ENCODE data around the gene CKS1B. TPM values are rescaled to one million over a fixed set of nuclear protein-coding genes. Genes with fewer than 3 reads are reported as not detected.

Gene CKS1B
- total RNA-seq, 1 donor from 2014 or later = 49.0 TPM

DNA sequence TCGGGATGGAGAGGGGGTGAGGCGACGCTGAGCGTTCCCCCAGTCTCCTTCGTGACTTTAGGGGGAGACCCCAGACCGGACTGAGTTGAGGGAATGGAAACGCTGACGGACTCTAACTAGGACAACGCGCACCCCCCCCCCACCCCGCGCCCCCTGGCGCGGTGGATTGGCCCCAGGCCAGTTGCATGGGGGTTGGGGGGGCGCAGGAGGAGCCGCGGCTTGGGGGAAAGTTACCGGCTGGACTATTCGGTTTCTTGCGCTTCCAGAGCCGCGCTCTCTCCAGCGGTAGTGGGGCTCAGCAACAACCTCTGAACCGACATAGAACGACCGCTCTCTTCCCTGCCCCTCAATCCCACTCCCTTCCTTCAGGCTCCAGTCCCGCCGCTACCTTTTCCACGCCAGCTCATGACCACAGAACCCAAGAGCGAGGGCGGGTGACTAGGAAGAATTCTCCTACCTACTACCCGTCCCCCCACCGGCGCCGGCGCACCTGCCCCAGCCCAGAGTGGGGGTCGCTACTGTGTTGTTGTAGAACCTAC lies 28.8 kb downstream of the CKS1B start:
- peak; percentile 39 for DNase-seq

DNA sequence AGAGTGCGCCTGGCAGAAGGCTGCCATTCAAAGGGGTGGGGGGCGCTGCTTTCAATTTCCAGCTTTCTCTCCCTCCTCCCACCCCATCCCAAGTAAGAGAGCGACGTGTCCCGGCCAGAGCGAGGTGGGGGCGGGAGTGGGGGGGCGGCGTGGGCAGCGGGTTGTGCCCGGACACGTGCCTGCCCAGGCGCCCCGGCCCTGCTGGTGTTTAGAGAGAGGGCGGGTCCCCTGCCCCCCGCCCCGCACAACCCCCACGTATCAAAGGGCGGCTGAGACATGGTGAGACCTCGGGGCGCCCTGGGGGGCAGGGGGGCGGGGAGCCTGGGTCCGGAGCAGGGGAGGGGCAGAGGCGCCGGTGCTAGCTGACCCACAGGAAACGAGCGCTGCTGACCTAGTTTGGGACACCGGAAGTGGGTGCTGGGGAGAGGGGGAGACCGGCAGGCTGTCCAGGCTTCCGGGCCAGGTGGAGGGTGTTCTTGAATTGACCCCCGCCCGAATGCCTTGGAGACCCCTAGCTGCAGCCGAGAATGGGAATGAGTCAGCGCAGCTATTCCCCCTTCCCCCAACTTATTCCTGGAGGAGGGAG lies 29.4 kb downstream of the CKS1B start:
- DNase-seq = peak; percentile 39

DNA sequence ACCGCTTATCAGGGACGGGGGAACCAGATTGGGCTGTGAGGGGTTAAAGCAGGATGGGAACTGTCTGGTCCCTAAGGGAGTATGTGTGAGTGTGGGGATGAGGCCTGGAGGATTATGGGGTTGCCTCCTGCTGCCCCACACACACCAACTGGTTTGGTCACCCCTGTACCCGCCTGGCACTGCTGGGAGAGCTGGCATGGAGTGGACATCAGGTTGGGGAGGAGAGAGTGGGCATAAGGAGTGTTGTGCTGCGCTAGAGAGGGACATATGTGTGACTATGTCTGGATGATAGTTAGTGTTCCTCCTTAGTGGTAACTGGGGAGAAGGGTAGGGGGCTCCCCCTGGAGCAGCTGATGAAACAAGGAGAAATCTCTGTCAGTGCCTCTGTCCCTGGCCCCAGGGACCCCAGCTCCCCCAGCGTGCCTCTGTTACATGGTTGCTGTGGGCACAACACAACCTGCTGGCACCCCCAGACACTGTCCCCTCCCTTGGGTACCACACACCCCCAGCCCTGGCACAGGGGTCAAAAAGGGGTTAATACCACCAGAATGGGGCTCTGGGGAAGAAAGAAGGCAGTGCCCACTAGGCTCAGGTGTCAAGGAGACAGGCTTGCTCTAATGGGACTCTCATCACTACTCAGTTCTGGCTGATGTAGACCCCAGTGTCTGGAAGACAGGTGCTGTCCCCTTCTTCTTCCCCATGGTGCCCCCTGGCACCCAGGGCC lies 30.0 kb downstream of the CKS1B start:
- no peak for DNase-seq

DNA sequence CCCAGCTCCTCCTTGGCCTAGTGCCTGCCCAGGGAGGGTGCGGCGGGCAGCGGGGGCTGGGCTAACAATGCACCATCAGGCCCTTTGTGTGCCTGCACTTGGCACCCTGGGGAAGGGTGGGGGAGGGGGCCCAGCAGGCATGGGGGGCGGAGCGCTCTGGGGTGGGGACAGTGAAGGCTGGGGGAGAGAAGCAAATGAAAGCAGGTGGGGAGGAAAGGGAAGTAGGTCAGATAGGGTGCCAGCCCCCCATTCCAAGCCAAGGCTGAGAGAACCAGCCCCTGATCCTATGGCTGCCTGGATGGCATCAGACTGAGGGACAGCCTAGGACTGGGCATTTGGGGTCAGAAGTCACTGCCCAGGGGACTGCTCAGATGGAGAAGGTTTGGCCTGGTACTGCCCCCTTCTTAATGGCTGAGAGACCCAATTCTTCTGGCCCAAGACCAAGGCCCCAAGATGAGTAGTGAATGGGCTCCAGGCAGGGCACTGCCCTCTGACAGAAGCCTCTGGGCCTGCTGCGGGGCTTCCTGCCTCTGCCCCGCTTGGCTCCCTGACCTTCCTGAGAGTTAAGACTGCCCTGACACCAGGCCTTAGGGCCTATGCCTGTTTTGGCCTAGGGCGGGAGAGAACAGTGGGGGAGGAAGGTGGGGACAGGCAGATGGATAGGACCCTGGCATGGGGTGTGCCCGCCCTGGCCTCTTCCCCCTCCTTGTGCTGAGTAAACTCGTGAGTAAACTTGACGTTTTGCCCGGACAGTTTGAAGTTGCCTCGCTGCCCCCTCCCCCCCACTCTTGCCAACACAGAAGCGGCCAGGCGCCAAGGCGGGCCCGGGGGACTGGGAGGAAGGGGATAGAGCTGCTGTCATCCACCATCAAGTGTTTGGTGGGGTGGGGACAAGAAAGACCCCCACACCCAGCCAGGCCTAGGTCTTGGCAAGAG lies 30.9 kb downstream of the CKS1B start:
- DNase-seq = no peak

DNA sequence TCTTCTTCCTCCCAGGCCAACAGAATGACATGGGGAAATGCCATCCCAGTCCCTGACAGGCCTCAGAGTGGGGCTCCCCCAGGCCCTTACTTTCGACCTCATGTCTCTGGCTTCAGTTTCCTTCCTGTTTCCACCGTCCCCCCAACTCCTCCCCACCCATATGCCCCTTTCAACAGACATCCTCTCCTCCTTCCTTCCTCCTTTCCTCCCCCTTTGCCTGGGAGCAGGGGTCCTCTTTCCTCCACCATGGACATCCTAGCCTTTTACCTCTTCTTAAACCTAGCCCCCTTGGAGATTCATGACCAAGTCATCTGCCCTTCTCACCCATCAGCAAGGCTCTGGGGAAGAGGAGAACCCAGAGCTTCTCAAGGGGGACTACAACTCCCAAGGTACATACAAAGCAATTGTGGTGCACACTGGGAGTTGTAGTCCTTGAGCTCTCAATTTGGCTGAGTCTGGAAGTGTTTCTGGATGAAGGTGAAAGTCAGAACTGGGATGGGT lies 32.2 kb downstream of the CKS1B start:
- DNase-seq = peak; percentile 34

DNA sequence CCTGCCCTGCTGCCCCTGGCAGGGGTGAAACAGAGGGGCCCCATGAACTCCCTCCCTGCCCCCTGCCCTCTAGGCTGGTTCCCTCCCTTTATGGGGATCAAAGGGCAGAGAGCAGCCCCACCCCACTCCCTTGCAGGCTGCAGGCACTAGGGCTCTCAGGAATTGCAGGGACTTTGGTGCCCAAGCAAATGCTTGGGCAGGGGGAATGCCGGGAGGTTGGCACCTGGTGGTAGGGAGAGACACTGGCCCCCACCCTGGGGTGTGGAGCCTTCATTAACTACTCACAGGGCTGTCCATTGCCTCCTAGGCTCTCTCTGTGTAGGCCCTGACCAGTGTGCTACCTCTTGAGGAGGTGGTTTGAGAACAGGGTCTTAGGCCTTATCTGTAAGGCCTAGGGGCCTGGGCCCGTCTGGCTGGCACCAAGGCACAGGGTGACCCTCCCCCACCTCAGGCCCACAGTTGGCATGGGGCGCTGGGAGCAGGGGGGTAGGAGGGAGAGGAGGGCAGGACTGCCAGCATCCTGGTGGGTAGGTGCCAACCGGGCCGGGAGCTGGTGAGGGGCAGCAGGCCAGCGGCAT lies 32.9 kb downstream of the CKS1B start:
- DNase-seq = no peak

DNA sequence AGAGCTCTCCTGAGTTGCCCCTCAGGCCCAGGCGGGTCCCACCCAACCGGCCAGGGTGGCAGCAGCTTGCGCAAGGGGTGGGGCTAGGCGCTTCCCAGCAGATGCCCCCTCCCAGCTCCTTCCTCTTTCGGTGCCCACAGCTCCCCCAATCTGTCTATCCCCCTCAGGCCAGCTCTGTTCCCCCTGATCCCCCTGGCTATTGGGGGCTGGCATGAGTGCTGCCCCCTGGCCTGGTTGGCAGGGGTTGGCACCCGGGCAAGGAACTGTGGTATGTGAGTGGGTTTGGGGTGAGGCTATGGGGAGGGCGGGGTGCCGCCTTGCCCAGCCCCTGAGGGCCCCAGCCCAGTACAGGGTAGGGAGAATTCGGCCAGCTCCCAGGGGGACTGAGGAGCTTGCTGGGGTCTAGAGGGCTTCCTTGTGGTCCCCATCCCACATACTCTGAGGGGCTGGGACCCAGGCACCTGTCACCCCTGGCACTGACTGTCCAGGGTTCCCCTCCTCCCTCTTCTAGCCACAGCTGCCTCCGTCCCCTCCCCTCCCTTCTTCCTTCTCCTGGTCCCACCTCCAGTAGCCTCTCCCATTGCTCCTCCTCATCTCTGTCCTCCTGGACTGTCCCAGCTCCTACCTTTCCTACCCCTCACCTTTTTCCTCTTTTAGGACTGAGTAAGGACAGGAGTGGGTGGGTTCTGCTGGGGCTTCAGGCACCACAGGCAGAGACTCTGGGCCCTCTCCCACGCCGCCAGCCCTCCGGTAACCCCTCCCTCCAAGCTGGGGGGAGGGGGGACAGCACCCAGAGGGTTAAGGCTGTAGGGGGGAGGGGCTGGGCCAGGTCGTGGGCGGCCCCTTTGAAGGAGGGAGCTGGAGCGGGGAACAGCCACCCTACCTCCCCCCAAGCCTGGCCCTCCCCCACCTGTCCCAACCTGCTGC lies 33.8 kb downstream of the CKS1B start:
- DNase-seq = no peak

DNA sequence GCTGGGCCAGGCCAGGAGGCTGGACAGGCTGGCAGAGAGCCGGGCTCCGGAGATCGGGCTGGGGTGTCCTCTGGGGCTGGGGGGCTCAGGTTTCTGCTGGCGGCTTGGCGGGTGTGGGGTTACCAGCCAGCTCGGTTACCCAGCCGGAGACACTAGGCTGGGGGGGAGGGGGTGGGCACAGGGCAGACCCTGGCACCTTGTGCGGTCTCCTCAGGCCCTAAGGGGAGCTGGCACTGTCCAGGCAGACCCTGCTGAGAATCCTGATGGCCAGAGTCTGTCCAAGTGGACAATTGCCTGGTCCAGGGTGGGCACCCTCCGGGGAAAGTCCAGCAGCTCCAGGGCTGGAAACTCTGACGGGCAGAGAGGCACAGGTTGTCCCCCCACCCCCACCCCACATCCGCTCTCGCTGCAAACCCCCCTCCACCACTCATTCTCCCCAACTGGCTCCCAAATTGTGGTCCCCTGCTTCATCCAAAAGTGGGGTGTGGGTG lies 34.8 kb downstream of the CKS1B start:
- DNase-seq = no peak

DNA sequence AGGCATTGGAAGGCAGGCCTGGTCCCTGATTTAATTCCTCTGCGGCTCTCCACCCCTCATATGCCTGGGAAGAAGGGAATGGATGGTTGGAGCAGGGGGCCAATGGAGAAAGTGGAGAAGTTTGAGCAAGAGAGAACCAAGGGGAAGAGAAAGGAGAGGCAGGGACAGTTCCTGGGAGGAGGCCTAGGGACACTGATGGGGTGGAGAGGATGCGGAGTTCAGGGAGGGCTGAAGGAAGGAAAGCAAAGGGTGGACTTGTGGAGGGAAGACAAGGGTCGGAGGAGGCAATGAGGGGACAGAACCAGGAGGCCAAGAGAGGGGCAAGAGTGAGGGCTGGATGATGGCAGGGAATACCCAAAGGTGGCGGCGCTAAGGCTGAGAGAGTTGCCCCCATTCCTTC lies 35.3 kb downstream of the CKS1B start:
- DNase-seq = no peak

DNA sequence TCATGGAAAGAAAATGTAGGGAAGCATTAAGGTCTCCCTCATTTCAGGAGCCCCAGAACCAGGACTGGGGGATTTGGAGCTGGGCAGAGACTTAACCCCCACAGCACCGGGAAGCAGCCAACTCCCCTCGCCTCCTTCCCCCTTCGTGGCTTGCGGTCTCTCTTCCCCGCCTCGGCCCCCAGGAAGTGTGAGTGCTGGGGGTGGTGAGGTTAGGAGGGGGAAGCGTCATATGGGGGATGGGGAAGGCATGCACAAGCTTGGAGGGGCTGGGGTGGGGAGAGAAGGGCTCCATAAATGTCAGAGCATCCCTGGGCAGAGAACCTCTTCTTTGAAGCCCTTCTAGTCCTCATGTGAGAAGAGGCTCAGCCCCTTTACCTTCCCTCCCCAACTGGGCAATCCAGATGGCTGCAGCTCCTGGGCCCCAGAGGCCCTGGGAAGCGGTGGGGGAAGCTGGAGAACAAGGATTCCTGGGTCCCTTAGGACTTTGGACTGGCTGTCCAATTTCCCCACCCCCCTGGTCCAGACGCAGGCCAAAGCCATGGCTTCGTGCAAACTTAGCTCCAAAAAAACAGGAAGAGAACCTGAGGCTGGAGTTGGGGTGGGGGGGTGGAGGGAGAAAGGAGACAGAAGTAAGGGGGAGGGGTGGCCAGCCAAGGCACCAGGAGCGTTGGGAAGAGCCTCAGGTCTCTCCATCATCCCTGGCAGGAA lies 35.9 kb downstream of the CKS1B start:
- no peak for DNase-seq

DNA sequence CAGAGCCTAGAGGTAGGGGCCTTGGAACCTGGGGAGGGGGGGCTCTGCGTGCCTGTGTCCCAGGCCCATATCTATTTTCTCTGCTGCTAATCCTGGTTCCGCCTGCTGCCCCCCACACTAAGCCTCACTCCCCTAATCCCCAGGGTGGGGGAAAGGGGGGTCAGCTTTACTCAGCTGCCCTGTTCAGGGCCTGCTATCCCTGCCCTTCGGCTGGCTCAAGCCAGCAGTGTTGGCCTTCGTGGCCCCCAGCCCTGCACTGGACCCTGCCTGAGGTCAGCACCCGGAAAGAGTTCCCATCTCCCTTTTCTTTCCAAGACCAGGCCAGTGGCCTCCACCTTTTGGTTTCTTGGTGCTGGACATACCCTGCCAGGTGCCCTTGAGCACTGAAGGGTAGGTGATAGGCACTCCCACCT lies 36.5 kb downstream of the CKS1B start:
- no peak for DNase-seq

DNA sequence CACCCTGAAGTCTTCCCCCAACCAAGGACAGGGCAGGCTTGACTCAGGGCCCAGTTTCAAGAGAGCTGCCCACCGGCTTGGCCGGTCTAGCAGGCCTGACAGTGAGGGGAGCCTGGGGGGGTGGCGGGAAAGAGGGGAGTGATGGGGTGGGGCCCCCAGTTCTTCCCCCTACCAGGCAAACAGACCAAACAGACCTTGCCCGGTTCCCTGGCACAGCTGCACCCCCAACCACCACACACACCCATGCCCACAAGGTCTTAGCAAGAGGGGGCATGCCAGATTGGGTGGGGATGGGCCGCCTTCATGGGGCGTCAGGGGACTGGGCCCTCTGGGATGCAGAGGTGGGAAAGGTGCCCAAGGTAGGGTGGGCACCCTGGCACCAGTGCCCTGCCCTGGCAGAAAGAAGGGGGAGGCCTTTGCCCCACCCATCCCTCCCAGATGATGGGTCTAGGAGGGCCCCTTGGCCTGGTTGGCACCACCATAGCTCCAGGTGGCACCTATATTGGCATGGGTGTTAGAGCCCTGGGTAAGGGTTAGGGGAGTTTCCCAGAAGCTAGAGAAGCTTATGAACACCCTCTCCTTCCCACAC lies 37.0 kb downstream of the CKS1B start:
- no peak for DNase-seq

DNA sequence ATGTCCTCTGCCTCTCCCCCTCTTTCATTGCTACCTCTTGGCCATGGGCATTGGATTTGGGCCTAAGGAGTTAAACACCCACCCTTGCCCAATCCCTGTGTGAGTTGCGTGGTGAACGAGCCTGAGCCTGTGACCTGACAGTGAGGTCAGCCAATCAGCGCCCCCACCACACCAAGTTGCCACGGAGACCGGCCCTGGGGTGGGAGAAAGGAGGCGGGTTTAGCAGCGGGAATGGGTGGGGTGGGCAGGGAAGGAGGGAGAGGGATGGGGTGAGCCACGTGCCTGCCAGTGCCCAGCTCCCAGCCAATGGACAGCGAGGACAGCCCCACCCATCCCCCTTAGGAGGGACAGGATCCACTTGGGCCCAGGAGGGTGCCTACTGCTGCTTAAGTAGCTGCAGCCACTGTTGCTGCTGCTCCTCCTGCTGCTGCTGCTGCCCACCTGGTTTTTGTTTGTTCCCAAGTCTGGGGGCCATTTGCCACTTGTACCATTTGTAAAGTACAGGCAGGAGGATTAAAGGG lies 37.6 kb downstream of the CKS1B start:
- DNase-seq = no peak

DNA sequence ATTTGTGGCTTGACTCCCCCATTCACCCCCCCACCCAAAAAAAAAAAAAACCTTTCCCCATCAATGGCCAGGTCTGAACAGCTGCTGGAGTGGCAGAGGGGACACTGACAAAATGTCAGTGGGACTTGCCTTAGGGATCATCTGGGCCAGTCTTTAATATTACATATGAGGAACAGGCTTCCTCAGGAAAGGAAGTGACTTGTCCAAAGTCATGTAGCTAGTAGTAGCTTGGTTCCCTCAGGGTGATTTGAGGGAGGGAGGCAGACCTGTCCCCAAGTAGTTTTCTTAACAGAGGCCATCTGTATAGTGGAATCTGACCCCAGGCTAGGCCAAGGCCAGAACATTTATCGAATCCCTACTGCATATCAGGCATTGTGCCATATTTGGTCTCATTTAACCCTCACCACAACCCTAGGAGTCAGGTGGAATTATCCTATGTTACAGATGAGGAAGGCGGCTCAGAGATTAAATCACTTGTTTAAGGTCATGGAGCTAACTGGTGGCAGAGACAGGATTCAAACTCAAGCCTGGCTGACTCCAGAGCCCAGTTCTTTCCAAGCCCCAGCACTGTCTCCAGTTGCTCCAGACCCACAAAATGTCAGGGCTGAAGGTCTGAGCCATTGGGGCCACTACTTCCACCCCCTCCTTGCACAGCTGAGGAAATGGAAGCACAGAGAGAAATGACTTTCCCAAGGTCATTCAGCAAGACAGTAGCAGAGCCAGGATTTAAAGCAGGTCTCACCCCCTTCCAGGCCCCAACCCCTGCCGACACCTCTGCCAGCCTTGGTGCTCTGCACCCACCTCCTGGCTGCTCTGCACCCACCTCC lies 38.5 kb downstream of the CKS1B start:
- no peak for DNase-seq

DNA sequence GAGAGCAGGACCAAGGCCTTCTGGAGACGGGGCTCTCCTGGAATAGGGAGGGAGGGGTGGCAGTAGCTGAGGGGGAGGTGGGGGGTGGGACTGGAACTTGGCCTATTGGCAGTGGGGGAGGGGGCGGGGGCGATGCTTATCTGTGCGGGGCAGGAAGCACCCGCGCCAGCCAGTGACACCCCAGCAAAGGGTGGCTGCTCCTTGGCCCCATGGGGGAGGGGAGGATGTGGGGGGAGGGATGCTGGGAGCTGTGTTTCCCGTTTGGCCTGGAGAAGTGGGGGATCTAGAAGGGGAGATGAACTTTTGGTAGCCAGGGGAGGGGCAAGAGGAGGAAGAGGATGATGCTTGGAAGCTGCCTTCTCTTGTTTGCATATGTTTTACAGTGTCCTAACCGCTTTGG lies 39.2 kb downstream of the CKS1B start:
- DNase-seq = no peak

DNA sequence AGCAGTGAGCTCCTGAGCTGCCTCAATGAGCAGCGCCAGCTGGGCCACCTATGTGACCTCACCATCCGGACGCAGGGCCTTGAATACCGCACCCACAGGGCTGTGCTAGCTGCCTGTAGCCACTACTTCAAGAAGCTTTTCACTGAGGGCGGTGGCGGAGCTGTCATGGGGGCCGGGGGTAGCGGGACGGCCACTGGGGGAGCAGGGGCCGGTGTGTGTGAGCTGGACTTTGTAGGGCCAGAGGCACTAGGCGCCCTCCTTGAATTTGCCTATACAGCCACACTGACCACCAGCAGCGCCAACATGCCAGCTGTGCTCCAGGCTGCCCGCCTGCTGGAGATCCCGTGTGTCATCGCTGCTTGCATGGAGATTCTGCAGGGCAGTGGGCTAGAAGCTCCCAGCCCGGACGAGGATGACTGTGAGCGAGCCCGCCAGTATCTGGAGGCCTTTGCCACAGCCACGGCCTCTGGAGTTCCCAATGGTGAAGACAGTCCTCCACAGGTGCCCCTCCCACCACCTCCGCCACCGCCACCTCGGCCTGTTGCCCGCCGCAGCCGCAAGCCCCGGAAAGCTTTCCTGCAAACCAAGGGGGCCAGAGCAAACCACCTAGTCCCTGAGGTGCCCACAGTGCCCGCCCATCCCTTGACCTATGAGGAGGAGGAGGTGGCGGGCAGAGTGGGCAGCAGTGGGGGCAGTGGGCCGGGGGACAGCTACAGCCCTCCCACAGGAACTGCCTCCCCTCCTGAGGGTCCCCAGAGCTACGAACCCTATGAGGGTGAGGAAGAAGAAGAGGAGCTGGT lies 40.4 kb downstream of the CKS1B start:
- no peak for DNase-seq

DNA sequence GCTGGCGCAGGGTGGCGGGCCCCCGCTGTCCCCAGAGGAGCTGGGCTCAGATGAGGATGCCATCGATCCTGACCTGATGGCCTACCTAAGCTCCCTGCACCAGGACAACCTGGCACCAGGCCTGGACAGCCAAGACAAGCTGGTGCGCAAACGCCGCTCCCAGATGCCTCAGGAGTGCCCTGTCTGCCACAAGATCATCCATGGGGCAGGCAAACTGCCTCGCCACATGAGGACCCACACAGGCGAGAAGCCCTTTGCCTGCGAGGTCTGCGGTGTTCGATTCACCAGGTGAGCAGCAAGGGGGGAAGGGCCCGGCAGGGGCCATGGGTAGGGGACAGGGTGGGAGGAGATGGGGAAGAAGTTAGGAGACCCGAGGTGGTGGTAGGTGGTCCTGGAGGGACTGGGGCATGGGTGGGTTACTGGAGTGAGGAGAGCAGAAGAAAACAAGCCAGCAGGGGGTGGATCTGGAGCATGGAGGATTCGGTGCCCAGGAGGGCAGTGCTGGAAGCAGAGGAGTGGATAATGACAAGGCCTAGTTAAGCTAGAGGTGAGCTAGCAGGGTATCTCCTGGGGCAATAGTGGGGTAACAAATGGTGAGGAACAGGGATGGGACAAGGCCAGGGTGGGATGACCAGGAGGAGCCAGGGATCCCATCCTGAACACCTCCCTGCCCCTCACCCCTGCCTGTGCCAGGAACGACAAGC lies 41.2 kb downstream of the CKS1B start:
- DNase-seq = no peak
